Measurements from ENCODE around the gene SPDYE3. TPM values are rescaled to one million over a fixed set of nuclear protein-coding genes. Genes with fewer than 3 reads are reported as not detected.
A peak's percentile ranks its signal among the peaks of the same experiment; 100 is the strongest.
"Not testable (repeated sequence)": the region's sequence is repeated elsewhere in the genome, so short reads cannot be mapped to it uniquely, and the experiment has no call there.

The SPDYE3 gene
- total RNA-seq, 4 donors from 2014 or later = not detected

- in situ Hi-C loops (cut with MboI; ENCODE audit: low sequenced_read_pairs in 4 of 4) = no loop called here
These were observed 35.6 kb upstream of the SPDYE3 start for GRCh38 chr7:100271716-100272537.

GRCh38 chr7:100272538-100272902 is 35.0 kb upstream of the SPDYE3 start:
- intact Hi-C loops (cut with DNase I; ENCODE audit: low total_unique reads) = loop anchor here (5.0 to 10.0 kb wide), 2 partner anchors 35 to 72 kb away; no protein-coding TSS in a partner anchor
- peaks cover 24 to 29% of the 10 kb centered on the region in 2 donors for H3K4me1 ChIP-seq
- H3K36me3 ChIP-seq; H3K27me3 ChIP-seq; H3K9me3 ChIP-seq; in situ Hi-C loops (cut with MboI; ENCODE audit: low sequenced_read_pairs in 4 of 4): not testable (repeated sequence)
- peak; percentile 17 to 32 for ATAC-seq
- H3K4me3 ChIP-seq = peak overlapping the region; percentile 73 to 88 (median 77)
- DNase-seq = peak in 1 of 2 donors; percentile 70
- peak overlapping the region; percentile 91 to 98 (median 96) for H3K27ac ChIP-seq

More at GRCh38 chr7:100271716-100272537, 35.6 kb upstream of the SPDYE3 start:
- DNase-seq = peak; percentile 98 to 99
- Histone ChIP-seq H3K4me3 (peak overlapping the region; percentile 73 to 88 (median 77)), H3K4me1 (peaks cover 30 to 35% of the 10 kb centered on the region in 2 donors), H3K36me3 (no peaks in the 10 kb centered on the region), H3K9me3 (no peaks in the 10 kb centered on the region), H3K27me3 (no peaks in the 10 kb centered on the region), H3K27ac (peak overlapping the region; percentile 91 to 98 (median 96))
- intact Hi-C loops (cut with DNase I; ENCODE audit: low total_unique reads) = loop anchor here (5.0 to 10.0 kb wide), 2 partner anchors 35 to 73 kb away; no protein-coding TSS in a partner anchor
- ATAC-seq = peak; percentile 70 to 79
- TF ChIP-seq POLR2A (IDR thresholded peaks at IDR 0.05) = peak; percentile 95 to 96
- peak; percentile 57 to 66 (median 64) for TF ChIP-seq CTCF (IDR thresholded peaks at IDR 0.05 in 4 of 5, conservative IDR thresholded peaks at IDR 0.05 in 1 of 5)

- intact Hi-C loops (cut with DNase I; ENCODE audit: low total_unique reads) (loop anchor here (10.0 kb wide), 1 partner anchor 70 kb away; no protein-coding TSS in a partner anchor), in situ Hi-C loops (cut with MboI; ENCODE audit: low sequenced_read_pairs in 4 of 4) (no loop called here)
- Histone ChIP-seq H3K4me3 (no peak overlapping the region), H3K36me3 (no peaks in the 10 kb centered on the region), H3K9me3 (no peaks in the 10 kb centered on the region), H3K27ac (no peak overlapping the region), H3K27me3 (no peaks in the 10 kb centered on the region), H3K4me1 (peaks cover 8 to 11% of the 10 kb centered on the region in 2 donors)
- ATAC-seq = no peak
- no peak for DNase-seq
- TF ChIP-seq CTCF (IDR thresholded peaks at IDR 0.05 in 4 of 5, conservative IDR thresholded peaks at IDR 0.05 in 1 of 5) (no peak), POLR2A (IDR thresholded peaks at IDR 0.05) (no peak)
These were observed 32.4 kb upstream of the SPDYE3 start for GRCh38 chr7:100275120-100275519.

- intact Hi-C loops (cut with DNase I; ENCODE audit: low total_unique reads) = loop anchor here (10.0 kb wide), 1 partner anchor 69 kb away; no protein-coding TSS in a partner anchor
- in situ Hi-C loops (cut with MboI; ENCODE audit: low sequenced_read_pairs in 4 of 4); H3K27me3 ChIP-seq; H3K9me3 ChIP-seq; H3K36me3 ChIP-seq; H3K4me3 ChIP-seq: not testable (repeated sequence)
- DNase-seq (peak in 1 of 2 donors; percentile 73), ATAC-seq (peak; percentile 15 to 41)
- Histone ChIP-seq H3K4me1 (peaks cover 8 to 11% of the 10 kb centered on the region in 2 donors), H3K27ac (peak overlapping the region in 3 of 4 donors; percentile 45 to 50 (median 48))
These were observed 31.4 kb upstream of the SPDYE3 start for GRCh38 chr7:100276126-100276525.

- H3K4me1 ChIP-seq; H3K36me3 ChIP-seq; in situ Hi-C loops (cut with MboI; ENCODE audit: low sequenced_read_pairs in 4 of 4); H3K27me3 ChIP-seq; DNase-seq; intact Hi-C loops (cut with DNase I; ENCODE audit: low total_unique reads); H3K9me3 ChIP-seq; H3K4me3 ChIP-seq; H3K27ac ChIP-seq: not testable (repeated sequence)
- peak; percentile 64 to 72 for ATAC-seq
These were observed 25.4 kb upstream of the SPDYE3 start for GRCh38 chr7:100282069-100282608.

GRCh38 chr7:100283147-100283546 is 24.4 kb upstream of the SPDYE3 start:
- H3K27ac ChIP-seq; intact Hi-C loops (cut with DNase I; ENCODE audit: low total_unique reads); H3K4me3 ChIP-seq; in situ Hi-C loops (cut with MboI; ENCODE audit: low sequenced_read_pairs in 4 of 4); ATAC-seq; H3K9me3 ChIP-seq; H3K27me3 ChIP-seq; H3K36me3 ChIP-seq; DNase-seq; H3K4me1 ChIP-seq: not testable (repeated sequence)

- H3K9me3 ChIP-seq; H3K4me1 ChIP-seq; ATAC-seq; intact Hi-C loops (cut with DNase I; ENCODE audit: low total_unique reads); in situ Hi-C loops (cut with MboI; ENCODE audit: low sequenced_read_pairs in 4 of 4); H3K4me3 ChIP-seq; H3K27ac ChIP-seq; DNase-seq; H3K27me3 ChIP-seq; H3K36me3 ChIP-seq: not testable (repeated sequence)
These were observed 20.1 kb upstream of the SPDYE3 start for GRCh38 chr7:100287191-100287969.

- not testable (repeated sequence) for ATAC-seq
These were observed 19.2 kb upstream of the SPDYE3 start for GRCh38 chr7:100288258-100288657.

GRCh38 chr7:100292162-100292561 is 15.3 kb upstream of the SPDYE3 start:
- DNase-seq; H3K4me1 ChIP-seq; ATAC-seq; H3K36me3 ChIP-seq; intact Hi-C loops (cut with DNase I; ENCODE audit: low total_unique reads); H3K27ac ChIP-seq; H3K27me3 ChIP-seq; H3K9me3 ChIP-seq; in situ Hi-C loops (cut with MboI; ENCODE audit: low sequenced_read_pairs in 4 of 4); H3K4me3 ChIP-seq: not testable (repeated sequence)

More at GRCh38 chr7:100288258-100288657, 19.2 kb upstream of the SPDYE3 start:
- H3K36me3 ChIP-seq; H3K27me3 ChIP-seq; H3K4me3 ChIP-seq; H3K9me3 ChIP-seq; intact Hi-C loops (cut with DNase I; ENCODE audit: low total_unique reads); in situ Hi-C loops (cut with MboI; ENCODE audit: low sequenced_read_pairs in 4 of 4); DNase-seq; H3K27ac ChIP-seq; H3K4me1 ChIP-seq: not testable (repeated sequence)
